ENCODE results near the gene ELMO1. TPM values are rescaled to one million over a fixed set of nuclear protein-coding genes. Genes with fewer than 3 reads are reported as not detected.

Gene ELMO1
- total RNA-seq, 1 experiment from 2014 or later, result 1.1 TPM

- Histone ChIP-seq H3K79me2 (ENCODE audit: insufficient read depth, low read length) (no peaks in the 10 kb centered on the region), H3K9ac (ENCODE audit: low read length) (no peak overlapping the region), H3K36me3 (ENCODE audit: control insufficient read depth in 1 of 2, insufficient read depth in 2 of 2, low read length in 2 of 2) (no peaks in the 10 kb centered on the region), H3K27me3 (ENCODE audit: insufficient read depth, low read length) (peaks cover 8% of the 10 kb centered on the region), H3K9me3 (ENCODE audit: control insufficient read depth in 1 of 2, insufficient read depth in 1 of 2, low read depth in 1 of 2, low read length in 2 of 2) (no peaks in the 10 kb centered on the region), H3K27ac (ENCODE audit: low read depth, low read length) (no peak overlapping the region), H2AFZ (ENCODE audit: low read depth, low read length, poor library complexity, severe bottlenecking) (no peak overlapping the region), H3K4me1 (ENCODE audit: control insufficient read depth in 1 of 2, insufficient read depth in 2 of 2, low read length in 2 of 2) (no peaks in the 10 kb centered on the region), H3K9me2 (ENCODE audit: insufficient read depth) (no peaks in the 10 kb centered on the region), H3K4me3 (replicated peaks in 1 of 2; ENCODE audit: low read depth in 1 of 2, low read length in 2 of 2) (no peak overlapping the region), H4K20me1 (ENCODE audit: insufficient read depth) (no peaks in the 10 kb centered on the region), H3K4me2 (ENCODE audit: low read length) (no peak overlapping the region)
- ChIA-PET POLR2A (no interaction called here), CTCF (no interaction called here), RAD21 (ENCODE audit: low non-redundant PET in 1 of 2, low total read pairs in 2 of 2, uncharacterized antibody in 2 of 2, unreplicated experiment in 2 of 2) (no interaction called here)
- intact Hi-C loops (cut with micrococcal nuclease), result no loop called here
- no peak for TF ChIP-seq ELF1 (IDR thresholded peaks at IDR 0.05; ENCODE audit: borderline replicate concordance, low read depth)
- no peak for TF ChIP-seq CBX3 (IDR thresholded peaks at IDR 0.05; ENCODE audit: low read depth)
- TF ChIP-seq POLR2AphosphoS5 (IDR thresholded peaks at IDR 0.05; ENCODE audit: low read depth, low read length), result no peak
- TF ChIP-seq YY1 (IDR thresholded peaks at IDR 0.05; ENCODE audit: extremely low read depth, insufficient replicate concordance, low read depth, low read length), result no peak
- no peak for TF ChIP-seq CEBPB (IDR thresholded peaks at IDR 0.05; ENCODE audit: low read depth)
- no peak for TF ChIP-seq CTCF (IDR thresholded peaks at IDR 0.05 in 2 of 3, conservative IDR thresholded peaks at IDR 0.05 in 1 of 3; ENCODE audit: borderline replicate concordance in 1 of 3, insufficient read depth in 1 of 3, low read depth in 2 of 3, low read length in 2 of 3)
- TF ChIP-seq EZH2phosphoT487 (IDR thresholded peaks at IDR 0.05; ENCODE audit: borderline replicate concordance), result no peak
- TF ChIP-seq, protein P1, sequence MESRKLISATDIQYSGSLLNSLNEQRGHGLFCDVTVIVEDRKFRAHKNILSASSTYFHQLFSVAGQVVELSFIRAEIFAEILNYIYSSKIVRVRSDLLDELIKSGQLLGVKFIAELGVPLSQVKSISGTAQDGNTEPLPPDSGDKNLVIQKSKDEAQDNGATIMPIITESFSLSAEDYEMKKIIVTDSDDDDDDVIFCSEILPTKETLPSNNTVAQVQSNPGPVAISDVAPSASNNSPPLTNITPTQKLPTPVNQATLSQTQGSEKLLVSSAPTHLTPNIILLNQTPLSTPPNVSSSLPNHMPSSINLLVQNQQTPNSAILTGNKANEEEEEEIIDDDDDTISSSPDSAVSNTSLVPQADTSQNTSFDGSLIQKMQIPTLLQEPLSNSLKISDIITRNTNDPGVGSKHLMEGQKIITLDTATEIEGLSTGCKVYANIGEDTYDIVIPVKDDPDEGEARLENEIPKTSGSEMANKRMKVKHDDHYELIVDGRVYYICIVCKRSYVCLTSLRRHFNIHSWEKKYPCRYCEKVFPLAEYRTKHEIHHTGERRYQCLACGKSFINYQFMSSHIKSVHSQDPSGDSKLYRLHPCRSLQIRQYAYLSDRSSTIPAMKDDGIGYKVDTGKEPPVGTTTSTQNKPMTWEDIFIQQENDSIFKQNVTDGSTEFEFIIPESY (IDR thresholded peaks at IDR 0.05; ENCODE audit: extremely low read depth, insufficient replicate concordance, low read length), result no peak
- no peak for TF ChIP-seq SP1 (IDR thresholded peaks at IDR 0.05; ENCODE audit: low read depth)
- TF ChIP-seq SRF (IDR thresholded peaks at IDR 0.05; ENCODE audit: low read depth), result no peak
- TF ChIP-seq, protein P2, sequence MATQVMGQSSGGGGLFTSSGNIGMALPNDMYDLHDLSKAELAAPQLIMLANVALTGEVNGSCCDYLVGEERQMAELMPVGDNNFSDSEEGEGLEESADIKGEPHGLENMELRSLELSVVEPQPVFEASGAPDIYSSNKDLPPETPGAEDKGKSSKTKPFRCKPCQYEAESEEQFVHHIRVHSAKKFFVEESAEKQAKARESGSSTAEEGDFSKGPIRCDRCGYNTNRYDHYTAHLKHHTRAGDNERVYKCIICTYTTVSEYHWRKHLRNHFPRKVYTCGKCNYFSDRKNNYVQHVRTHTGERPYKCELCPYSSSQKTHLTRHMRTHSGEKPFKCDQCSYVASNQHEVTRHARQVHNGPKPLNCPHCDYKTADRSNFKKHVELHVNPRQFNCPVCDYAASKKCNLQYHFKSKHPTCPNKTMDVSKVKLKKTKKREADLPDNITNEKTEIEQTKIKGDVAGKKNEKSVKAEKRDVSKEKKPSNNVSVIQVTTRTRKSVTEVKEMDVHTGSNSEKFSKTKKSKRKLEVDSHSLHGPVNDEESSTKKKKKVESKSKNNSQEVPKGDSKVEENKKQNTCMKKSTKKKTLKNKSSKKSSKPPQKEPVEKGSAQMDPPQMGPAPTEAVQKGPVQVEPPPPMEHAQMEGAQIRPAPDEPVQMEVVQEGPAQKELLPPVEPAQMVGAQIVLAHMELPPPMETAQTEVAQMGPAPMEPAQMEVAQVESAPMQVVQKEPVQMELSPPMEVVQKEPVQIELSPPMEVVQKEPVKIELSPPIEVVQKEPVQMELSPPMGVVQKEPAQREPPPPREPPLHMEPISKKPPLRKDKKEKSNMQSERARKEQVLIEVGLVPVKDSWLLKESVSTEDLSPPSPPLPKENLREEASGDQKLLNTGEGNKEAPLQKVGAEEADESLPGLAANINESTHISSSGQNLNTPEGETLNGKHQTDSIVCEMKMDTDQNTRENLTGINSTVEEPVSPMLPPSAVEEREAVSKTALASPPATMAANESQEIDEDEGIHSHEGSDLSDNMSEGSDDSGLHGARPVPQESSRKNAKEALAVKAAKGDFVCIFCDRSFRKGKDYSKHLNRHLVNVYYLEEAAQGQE (IDR thresholded peaks at IDR 0.05; ENCODE audit: low read depth), result no peak
- TF ChIP-seq TCF7L2 (IDR thresholded peaks at IDR 0.05; ENCODE audit: borderline replicate concordance, extremely low read depth, insufficient read depth, insufficient read length), result no peak
- TF ChIP-seq, protein P3, sequence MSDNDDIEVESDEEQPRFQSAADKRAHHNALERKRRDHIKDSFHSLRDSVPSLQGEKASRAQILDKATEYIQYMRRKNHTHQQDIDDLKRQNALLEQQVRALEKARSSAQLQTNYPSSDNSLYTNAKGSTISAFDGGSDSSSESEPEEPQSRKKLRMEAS (IDR thresholded peaks at IDR 0.05), result no peak
- no peak for TF ChIP-seq RAD21 (IDR thresholded peaks at IDR 0.05; ENCODE audit: low read depth)
- BruUV-seq (replicated peaks), result no TSS peak
- no peak for ATAC-seq
- DNase-seq (ENCODE audit: low read depth, low spot score), result no peak
Measured at GRCh38 chr7:37438906-37439652, 9.6 kb downstream of the ELMO1 start.
